AG09309 (cell line): ENCODE measurements around the gene FBXO17.

Experiments used
- DNase-seq: peaks from one replicate; pipeline ENCODE4 v3.0.0-alpha.2; 2010; ENCODE audit warnings: low read depth
- H3K4me3 ChIP-seq: 2 replicates; pipeline ENCODE4 v1.5.1; 2011; ENCODE audit warnings: mild to moderate bottlenecking, low read depth, low read length, moderate library complexity; ENCODE audit not compliant: control insufficient read depth
- CTCF ChIP-seq: IDR thresholded peaks from 2 replicates; pipeline ENCODE4 v1.5.1; 2011; ENCODE audit warnings: mild to moderate bottlenecking, low read depth, low read length, inconsistent platforms; ENCODE audit not compliant: insufficient read depth, control insufficient read depth; ENCODE audit errors: missing control alignments

Gene FBXO17

GRCh38 chr19:38930776-38931520 lies 44.6 kb downstream of the FBXO17 start, which contains the start of gene MRPS12:
Gene MRPS12, plus strand, starts transcription at chr19:38930944. Its CDS starts 351 bp downstream, at chr19:38931295.
- DNase-seq: peak; percentile 97
- no peak for TF ChIP-seq CTCF
- H3K4me3 ChIP-seq: peak within 1 kb of the TSS; percentile 96

GRCh38 chr19:38929929-38930775 lies 45.4 kb downstream of the FBXO17 start, which contains the start of gene SARS2:
Gene SARS2, minus strand, starts transcription at chr19:38930763. Its CDS starts 27 bp downstream, at chr19:38930736.
- peak within 1 kb of the TSS; percentile 96 for H3K4me3 ChIP-seq
- TF ChIP-seq CTCF: peak; percentile 95
- peak; percentile 76 for DNase-seq

DNA sequence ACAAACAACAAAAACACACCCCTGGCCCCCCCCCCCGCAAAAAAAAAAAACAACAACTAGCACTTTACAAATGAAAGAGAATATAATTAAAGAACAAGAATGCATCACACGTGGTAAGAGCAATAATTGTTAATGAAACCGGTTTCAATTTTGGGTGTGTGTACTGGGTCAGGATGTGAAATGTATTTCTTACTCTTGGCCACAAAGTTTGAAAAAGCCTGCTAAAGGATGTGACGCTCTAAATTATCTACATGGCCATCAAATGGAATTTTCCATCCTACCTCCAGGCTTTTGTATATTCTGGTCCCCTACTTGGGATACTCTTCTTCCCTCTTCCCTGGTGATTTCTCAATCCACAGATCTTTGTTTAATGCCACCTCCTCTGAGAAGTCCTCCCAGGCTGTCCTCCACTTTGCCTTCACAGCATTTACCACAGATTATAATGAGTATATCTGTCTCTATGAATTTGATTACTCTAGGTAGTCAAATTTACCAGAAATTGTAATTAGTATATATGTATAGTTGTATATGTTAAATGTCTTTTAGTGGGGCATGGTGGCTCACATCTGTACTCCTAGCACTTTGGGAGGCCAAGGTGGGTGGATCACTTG lies 47.0 kb downstream of the FBXO17 start:
- no peak overlapping the region for H3K4me3 ChIP-seq
- TF ChIP-seq CTCF: no peak
- no peak for DNase-seq

DNA sequence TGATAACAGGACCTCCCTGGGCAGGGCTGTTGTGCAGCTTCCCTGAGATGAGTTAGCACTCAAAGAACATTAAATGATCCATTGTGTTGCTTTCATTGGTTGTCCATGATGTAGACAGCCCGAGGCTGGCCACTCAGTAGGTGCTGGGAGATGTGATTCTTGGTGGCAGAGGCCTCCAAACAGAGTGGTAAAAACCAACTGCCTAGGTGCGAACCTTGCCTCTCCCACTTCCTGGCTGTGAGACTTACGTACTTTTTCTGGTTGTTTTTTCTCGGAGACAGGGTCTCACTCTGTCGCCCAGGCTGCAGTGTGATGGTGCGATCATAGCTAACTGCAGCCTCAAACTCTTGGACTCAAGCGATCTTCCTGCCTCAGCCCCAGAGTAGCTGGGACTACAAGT lies 51.2 kb downstream of the FBXO17 start:
- TF ChIP-seq CTCF: no peak
- DNase-seq: no peak

GRCh38 chr19:38922482-38922881 lies 53.1 kb downstream of the FBXO17 start:
- DNase-seq: no peak
- no peak overlapping the region for H3K4me3 ChIP-seq
- no peak for TF ChIP-seq CTCF

More for the DNA sequence above, 51.2 kb downstream of the FBXO17 start:
- H3K4me3 ChIP-seq: no peak overlapping the region
